Measurements from ENCODE around the gene EHBP1.

The EHBP1 gene

GRCh38 chr2:62785216-62785615 lies 79.7 kb downstream of the EHBP1 start:
- peak; percentile 20 for DNase-seq (ENCODE audit: low read depth)

DNA sequence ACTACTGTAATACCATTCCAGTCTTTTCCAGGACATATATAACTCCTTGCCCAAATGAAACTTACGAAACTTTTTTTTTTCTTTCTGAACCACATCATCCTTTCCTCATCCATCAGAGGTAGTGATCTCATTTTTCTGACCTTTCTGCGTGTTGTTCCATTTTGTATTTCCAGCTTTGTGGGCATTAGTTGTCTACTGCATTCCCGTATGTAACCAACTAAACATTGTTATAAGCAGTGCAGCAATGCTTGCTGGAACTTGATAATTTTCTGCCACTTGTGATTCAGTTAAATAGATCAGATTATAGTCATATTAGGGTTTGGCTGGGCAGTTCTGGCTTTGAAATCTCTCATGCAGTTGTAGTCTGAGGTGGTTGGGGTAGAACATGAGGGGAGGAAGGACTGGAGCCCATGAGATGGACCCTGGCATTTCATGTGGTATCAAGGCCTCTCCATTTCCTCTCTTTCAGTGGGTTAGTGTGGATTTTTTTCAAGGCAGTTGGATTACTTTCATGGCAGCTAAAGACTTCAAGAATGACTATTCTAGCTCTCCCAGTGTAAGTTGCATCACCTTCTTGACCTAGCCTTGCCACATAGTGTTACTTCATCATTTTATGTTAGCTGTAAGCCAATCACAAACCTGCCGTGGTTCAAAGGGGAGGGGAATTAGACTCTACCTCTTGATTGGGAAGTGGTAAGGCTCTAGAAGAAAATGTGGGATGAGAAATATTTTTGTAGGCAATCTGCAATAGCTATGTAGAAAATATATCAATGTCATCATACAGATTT lies 80.5 kb downstream of the EHBP1 start:
- peak; percentile 95 for DNase-seq (ENCODE audit: low read depth)

DNA sequence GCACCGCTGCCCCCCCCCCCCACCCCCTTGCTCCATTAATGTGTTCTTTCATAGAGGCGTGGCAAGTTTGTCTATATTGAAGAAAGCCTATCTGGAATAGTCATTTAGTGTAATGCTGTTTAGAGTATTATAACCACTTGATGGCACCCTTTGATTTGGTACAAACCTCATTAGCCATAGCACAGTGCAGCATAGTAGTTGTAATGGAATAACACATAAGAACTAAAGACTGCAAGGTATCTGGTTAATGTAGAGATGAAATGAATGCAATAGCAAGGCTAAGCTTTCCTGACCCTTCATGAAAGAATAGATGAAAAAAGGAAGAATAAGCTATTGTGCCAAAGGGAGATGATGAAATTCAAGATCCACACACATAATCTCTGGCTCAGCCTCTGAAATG lies 81.9 kb downstream of the EHBP1 start:
- peak; percentile 73 for DNase-seq (ENCODE audit: low read depth)

DNA sequence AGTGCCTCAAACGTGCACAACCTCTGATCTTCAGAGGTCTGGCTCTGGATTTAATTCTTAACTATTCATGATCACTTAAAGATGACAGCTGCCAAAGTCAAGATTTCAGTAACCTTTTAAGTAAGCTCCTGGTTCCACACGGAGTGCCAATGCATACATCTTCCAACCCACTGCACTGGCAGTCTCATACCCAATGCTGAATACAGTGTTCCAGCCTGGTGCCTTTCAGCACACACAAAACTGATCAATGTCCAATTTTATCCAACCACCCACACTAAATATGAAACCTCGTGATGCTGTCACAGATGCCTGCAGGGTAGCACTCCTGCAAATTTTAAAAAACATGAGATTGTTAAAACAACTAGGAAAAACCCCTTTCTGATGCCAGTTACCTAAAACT lies 84.0 kb downstream of the EHBP1 start:
- no peak for DNase-seq (ENCODE audit: low read depth)

DNA sequence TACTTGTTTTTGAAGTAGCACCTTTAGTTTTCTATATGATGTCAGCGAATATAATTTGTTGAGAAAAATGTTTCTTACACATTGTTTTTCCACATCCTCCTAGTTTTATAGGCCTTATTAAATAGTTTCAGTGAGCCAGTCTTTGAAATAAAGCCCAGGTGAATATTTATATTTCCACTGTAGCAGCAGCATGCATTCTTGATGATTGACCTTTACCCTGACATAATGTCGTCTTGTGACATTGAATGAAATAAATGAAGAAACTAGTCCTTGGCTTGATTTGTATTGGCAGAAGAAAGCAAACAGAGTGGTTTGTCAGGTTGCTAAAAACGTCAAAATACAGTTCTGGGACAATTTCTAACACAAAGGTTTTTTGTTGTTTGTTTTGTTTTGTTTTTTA lies 84.4 kb downstream of the EHBP1 start:
- DNase-seq (ENCODE audit: low read depth) = no peak

DNA sequence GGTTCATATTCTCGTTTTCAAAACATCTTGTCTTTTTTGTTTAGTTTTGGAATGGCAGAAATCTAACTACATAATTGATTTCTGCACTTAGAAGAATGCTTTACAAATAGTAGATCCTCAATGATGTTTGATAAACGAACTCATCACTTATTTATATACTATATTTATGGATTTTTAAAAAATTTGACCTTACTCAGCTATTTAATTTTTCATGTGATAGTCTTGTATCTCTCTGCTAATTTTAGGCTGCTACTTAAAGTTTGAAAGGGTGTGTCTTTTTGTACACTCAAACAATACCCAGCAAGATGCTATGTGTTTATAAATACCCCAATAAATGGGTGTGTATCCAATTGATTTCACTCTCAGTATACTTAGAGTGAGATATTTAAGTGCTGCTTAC lies 86.9 kb downstream of the EHBP1 start:
- no peak for DNase-seq (ENCODE audit: low read depth)

DNA sequence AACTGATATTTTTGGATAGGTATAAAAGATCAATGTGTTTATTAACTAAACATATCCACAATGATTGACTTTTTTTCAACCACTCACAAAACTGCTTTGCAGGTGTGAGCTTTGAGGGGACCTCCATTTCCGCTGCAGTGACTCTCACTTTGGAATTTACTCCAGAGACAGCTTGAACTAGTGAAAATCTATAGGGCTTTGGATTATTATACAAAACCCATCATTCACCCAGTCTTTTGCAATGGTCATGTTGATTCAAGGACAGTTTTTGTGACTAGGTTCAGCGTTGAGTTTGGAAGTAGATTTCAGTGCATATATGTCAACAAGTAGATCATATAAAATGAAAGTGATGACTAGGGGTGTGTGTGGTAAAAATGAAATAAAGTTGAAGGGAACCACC lies 87.7 kb downstream of the EHBP1 start:
- no peak for DNase-seq (ENCODE audit: low read depth)

- DNase-seq (ENCODE audit: low read depth) = peak; percentile 60
Observed at GRCh38 chr2:62794791-62795190, 89.3 kb downstream of the EHBP1 start.

DNA sequence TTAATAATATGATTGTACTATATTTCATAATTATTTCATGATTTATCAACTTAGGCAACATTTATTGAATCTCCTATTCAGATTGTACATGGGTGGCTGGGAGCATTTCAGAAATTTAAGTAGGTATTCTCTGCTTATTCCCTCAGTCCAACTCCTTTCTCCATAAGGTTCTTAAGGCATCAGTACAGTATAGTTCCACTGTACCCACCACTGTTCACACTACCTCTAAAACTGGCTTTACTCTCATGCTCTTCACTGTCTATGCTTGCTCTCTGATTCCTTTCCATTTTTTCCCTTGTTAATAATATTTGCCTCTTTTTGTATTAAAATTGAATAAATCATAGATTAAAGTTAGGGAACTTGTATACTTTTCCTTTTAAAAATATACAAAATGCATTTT lies 89.8 kb downstream of the EHBP1 start:
- DNase-seq (ENCODE audit: low read depth) = no peak

DNA sequence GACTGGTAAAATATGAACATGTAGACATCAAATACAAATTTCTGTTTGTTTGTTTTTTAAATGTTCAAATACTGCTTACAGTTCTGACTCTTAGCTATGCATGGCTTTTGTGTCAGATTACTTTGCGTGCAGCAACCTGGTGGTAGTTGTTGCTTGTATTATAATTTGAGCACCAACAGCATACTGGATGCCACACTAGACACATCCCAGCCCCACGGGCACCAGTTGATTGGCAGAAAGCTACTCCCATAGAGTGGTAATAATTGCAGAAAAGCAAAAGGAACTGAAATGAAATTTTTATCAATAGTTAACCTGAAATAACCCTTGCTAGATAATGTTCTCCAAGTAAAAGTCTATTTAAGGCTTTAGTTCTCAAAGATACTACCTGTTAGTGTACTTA lies 91.6 kb downstream of the EHBP1 start:
- DNase-seq (ENCODE audit: low read depth) = no peak

DNA sequence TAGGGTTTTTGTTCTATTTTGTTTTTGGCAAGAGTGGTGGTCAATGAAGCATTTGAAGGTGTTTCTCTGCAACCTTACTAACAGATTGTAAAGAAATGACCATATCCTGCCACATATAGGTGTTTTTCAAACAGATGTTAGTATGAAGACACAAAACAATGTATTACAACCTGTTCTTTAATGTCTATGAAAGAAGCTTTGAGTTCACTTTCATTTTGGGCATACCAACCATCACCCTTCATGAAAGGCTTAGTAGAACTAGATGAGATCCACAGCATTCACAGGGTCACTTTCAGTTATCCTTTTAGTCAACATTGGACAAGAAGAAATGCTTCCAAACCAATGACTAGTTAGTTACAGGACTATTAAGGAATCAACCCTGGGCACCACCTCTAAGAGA lies 95.1 kb downstream of the EHBP1 start:
- DNase-seq (ENCODE audit: low read depth) = no peak

- no peak for DNase-seq (ENCODE audit: low read depth)
Observed at GRCh38 chr2:62801110-62801509, 95.6 kb downstream of the EHBP1 start.

GRCh38 chr2:62801814-62802523 lies 96.5 kb downstream of the EHBP1 start:
- DNase-seq (ENCODE audit: low read depth) = no peak

GRCh38 chr2:62803961-62804360 lies 98.4 kb downstream of the EHBP1 start:
- no peak for DNase-seq (ENCODE audit: low read depth)

DNA sequence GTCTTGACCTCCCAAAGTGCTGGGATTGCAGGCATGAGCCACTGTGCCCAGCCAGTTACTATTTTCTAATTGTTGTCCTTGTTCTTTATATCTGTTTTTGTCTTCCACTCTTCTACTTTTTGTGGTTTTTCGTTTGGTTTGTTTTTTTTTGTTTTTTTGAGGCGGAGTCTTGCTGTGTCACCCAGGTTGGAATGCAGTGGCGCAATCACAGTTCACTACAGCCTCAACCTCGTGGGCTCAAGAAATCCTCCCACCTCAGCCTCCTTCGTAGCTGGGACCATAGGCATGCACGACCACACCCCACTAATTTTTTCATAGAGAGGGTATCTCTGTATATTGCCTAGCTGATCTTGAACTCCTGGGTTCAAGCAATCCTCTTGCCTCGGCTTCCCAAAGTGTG lies 100.7 kb downstream of the EHBP1 start:
- peak; percentile 52 for DNase-seq (ENCODE audit: low read depth)

DNA sequence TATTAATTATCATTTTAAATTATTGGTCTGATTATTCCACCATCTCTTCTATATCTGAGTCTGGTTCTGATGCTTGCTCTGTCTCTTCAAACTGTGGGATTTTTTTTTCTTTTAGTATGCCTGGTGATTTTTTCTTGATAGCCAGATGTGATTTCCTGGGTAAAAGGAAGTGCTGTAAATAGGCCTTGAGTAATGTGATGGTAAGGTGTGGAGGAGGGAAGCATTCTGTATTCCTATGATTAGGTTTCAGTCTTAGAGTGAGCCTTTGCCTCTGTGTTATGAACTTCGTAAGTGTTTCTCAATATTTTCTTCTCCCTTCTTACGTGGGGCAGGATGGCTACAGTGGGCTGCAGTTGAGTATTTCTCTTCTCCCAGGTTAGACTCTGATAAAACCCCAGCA lies 103.0 kb downstream of the EHBP1 start:
- DNase-seq (ENCODE audit: low read depth) = peak; percentile 24

DNA sequence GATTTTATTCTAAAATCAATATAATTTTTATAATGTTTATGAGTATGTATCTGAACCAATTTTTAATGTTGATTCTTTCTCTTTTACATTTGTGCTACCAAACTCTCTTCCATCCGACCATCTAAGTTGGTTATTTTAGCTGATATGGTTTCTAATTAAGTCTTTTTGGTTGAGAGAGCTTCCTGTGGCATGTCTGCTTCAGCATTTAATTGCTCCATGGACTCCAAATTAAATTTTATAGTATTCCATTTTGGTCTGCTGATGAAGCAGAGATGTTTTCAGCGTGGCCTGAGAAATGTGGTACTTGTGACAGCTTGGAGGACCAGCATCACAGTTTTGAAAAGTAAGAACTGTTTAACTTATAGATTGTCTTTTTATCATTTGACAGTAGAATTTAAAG lies 105.6 kb downstream of the EHBP1 start:
- DNase-seq (ENCODE audit: low read depth) = no peak

DNA sequence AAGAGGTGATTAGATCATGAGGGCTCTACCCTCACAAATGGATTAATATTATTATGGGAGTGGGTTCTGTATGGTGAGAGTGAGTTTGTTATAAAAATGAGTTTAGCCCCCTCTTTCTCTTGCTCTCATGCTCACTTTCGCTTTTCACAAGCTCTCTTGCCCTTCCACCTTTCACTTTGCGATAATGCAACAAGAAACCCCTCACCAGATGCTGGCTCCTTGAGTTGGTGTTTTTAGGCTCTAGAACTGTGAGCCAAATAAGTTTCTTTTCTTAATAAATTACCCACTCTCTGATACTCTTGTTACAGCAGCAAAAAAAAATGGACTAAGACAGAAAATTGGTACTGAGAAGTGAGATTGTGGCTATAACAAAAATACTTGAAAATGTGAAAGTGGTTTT lies 106.5 kb downstream of the EHBP1 start:
- no peak for DNase-seq (ENCODE audit: low read depth)

GRCh38 chr2:62812921-62813825 lies 107.7 kb downstream of the EHBP1 start:
- DNase-seq (ENCODE audit: low read depth) = no peak

DNA sequence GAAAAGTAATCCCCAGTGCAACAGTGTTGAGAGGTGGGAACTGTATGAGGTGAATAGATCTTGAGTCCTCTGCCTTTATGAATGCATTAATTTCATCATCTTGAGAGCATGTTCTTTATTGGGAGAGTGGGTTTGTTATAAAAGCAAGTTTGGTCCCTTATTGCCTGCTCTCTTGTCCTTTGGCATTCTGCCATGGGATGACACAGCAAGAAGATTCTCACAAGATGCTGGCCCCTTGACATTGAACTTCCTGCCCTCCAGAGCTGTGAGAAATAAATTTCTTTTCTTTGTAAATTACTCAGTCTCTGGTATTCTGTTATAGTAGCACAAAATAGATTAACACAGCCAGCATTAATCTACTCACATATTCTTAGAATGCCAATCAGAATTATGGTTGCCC lies 108.6 kb downstream of the EHBP1 start:
- DNase-seq (ENCODE audit: low read depth) = peak; percentile 52

- no peak for DNase-seq (ENCODE audit: low read depth)
Observed at GRCh38 chr2:62817348-62817747, 111.8 kb downstream of the EHBP1 start.

GRCh38 chr2:62817995-62818713 lies 112.6 kb downstream of the EHBP1 start:
- peak; percentile 26 for DNase-seq (ENCODE audit: low read depth)

All from amniotic epithelial cell (primary cell).